Activated CD4-positive, CD25-positive, alpha-beta regulatory T cell treated with anti-CD3 and anti-CD28 coated beads, Interleukin-2, amount 50 U/mL, for 72 hours (primary cell): ENCODE measurements around the gene ATP7A.
"Not testable (repeated sequence)": the region's sequence is repeated elsewhere in the genome, so short reads cannot be mapped to it uniquely, and the experiment has no call there.

Experiments used
- DNase-seq: peaks from one replicate; pipeline ENCODE4 v3.0.0; 2021

ATP7A gene

DNA sequence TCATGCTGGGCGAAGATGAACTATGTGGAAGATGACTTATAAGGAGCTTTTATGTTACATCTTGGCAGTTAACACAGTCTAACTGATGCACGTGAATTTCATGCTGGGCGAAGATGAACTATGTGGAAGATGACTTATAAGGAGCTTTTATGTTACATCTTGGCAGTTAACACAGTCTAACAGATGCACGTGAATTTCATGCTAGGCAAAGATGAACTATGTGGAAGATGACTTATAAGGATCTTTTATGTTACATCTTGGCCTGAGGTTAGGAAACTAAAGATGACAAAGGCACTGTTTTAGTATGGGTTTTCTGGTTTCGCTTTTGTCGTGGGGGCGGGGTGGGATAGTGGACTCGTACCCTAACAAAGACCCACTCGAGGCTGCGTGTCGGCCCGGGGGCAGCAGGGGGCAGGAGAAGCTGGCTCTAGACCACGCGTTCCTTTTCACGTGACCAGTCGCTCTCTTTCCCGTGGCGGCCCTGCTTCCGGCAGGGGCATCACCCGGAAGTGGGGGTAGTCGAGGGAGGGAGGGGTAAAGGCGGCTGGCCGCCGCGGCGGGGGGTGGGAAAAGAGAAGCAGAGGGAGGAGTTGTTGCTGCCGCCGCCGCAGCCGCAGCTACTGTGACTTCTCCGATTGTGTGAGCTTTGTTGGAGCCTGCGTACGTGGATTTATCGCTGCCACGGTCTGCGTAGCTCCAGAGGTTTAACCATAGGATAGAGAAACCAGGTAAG lies at the start of gene ATP7A:
Gene ATP7A, plus strand, starts transcription at position 586 of the 733 bp plus-strand sequence. CDS start 60,949 bp downstream, outside the sequence.
- peak; percentile 79 for DNase-seq

DNA sequence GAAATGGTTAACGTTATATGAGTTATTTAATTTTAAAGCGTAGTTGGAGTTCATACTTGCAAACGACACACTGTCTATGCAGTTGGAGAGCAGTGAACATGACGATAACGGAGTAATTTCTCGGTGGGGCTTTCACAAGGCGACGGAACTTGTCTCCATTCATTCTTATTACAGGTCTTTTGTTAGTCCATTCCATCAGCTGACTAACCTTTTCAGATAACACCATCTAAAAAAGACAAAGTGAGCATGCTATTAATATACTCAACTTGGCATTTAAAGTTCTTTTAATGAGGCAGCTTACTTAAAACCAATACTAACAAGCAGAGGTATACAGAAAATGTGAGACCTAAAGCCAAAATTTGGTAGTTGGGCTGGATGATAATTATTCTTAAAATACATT lies 35.1 kb upstream of the ATP7A start:
- no peak for DNase-seq

DNA sequence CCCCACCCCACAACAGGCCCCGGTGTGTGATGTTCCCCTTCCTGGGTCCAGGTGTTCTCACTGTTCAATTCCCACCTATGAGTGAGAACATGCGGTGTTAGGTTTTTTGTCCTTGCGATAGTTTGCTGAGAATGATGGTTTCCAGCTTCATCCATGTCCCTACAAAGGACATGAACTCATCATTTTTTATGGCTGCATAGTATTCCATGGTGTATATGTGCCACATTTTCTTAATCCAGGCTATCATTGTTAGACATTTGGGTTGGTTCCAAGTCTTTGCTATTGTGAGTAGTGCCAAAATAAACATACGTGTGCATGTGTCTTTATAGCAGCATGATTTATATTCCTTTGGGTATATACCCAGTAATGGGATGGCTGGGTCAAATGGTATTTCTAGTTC lies 29.1 kb upstream of the ATP7A start:
- not testable (repeated sequence) for DNase-seq

DNA sequence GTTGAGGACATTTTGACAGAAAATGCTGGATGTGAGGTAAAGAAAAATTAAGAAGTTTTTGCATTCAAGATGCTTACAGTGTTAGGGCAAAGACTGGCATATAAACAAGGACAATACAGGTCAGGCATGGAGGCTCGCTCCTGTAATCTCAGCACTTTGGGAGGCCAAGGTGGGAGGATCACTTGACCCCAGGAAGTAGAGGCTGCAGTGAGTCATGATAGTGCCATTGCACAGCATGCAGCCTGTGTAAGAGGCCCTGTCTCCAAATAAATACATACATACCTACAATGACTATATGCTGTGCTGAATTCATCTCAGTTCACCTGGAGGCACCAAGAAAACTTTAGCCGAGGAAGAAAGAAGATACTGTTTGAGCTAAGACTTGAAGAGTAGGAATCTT lies 17.6 kb upstream of the ATP7A start:
- no peak for DNase-seq

DNA sequence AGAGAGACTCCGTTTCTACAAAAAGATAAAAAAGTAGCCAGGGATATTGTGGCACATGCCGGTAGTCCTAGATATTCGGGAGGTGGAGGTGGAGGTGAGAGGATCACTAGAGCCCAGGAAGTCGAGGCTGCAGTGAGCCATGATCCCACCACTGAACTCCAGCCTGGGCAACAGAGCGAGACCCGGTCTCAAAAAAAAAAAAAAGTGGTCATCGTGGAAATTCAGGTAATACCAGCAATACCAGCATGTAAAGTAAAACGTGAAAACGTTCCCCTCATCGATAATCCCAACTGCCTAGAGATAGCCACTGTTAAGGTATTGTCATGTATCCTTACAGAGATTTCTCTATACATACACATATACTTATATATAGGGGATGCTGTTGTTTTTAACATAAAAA lies 16.8 kb upstream of the ATP7A start:
- no peak for DNase-seq

DNA sequence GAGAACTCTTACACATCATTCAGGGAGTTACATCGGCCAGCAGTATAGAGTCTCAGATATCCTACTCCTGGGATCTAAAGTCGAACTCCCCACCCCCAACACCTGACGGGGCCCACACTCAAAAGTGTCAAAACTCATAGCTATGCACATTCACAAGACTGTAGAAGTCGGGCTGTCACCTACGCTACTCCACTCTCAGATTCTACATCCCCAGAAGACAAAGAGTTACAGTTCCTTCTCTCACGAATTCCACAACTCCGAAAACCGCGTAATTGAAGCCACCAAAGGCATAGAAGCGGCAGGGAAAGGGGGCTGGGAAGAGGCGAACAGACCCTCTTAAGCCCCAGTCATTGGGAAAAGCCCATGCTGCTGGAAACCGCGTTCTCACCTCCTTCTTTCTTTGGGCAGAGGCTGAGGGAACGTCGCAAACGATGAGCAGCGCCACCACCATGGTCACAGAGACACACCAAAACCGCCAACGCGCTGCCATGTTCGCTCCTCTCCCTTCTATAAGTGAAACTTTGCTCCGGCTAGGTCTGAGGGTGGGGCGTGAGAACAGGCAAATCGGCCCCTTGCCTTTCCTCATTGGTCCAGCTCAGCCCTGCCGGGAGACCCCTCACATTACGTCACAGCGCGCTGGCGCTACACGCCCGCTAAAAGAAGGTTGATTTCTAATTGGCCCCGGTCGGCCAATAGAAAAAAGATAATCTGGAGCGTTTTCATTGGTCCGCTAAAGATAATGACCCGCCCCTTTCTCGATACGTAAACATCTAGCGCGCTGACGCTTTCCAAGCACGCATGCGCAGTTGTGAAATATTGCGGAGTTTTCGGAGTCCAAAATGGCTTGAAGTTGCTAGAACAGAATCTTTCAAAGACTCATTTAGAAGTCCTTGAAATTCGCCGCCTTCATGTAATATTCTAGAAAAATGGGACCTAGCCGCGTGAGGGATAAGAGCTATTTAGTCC lies 15.3 kb upstream of the ATP7A start, which contains the start of gene MAGT1:
Gene MAGT1, minus strand, starts transcription at position 515 of the 966 bp plus-strand sequence. Its CDS starts 25 bp downstream, at position 490.
- peak; percentile 75 for DNase-seq

DNA sequence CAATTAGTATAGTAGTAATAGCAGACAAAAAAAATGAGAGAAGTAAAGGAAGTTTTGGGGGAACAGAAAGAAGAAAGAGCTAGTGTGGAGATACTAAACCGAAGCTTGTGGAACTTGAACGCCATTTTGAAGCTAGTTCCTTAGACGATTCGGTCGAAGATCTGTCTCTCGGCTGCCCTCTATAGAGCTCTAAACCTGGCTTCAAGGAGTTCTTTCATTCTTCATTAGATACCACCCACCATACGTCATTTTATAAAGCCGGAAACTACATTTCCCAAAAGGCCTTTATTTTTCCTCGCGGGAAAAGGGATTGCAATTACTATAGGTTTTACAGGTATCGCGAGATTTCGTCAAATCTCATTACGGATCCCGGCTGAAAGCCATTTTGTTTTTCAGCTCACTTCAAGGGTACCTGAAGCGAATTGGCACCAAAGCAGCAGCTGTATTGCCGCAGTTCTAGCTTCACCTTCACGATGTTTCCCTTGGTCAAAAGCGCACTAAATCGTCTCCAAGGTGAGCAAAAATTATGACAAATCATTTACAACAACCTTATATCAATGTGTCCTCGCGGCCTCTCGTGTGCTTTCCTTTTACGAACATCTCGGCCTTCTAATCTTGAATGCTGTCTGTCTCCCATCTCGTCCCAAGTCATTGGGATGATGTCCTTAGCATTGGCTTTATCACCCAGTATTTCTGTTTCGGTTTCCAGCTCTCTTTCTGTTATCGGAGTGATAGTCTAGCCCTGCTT lies 11.2 kb upstream of the ATP7A start, which contains the start of gene COX7B:
Gene COX7B, plus strand, starts transcription at position 388 of the 748 bp plus-strand sequence. Its CDS starts 86 bp downstream, at position 474.
- peak; percentile 37 for DNase-seq

DNA sequence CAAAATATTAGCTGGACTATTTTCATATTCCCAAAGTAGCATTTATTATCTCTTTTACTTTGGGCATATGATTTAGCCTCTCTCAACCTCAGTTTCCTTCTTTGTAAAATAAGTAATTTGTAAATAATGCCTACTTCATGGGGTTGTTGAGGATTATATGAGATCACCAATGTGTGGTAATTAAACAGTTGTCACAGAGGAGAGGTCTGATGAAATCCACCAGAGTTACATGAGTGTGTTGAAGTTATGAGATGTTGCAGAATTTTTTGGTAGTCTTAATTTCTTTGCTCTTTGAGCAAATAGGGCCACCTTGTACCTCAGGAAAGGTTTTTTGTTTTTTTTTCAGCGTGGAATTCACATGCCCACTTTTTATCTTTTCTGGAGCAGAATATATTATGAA lies 9.8 kb upstream of the ATP7A start:
- DNase-seq = no peak

DNA sequence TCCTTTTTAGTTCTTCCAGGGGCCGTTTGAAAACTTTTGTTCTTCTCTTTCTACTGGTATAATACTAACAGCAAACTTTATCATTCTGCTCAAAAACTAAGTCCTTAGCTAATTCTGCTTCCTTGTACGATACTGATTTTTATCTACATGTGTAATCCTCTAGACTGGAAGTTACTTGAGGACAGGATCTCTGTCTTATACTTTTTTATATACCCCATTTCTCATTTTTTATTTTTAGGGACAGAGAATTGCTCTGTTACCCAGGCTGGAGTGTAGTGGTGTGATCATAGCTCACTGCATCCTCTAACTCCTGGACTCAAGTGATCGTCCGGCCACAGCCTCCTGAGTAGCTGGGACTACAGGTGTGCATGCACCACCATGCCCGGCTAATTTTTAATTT lies 9.0 kb upstream of the ATP7A start:
- no peak for DNase-seq

DNA sequence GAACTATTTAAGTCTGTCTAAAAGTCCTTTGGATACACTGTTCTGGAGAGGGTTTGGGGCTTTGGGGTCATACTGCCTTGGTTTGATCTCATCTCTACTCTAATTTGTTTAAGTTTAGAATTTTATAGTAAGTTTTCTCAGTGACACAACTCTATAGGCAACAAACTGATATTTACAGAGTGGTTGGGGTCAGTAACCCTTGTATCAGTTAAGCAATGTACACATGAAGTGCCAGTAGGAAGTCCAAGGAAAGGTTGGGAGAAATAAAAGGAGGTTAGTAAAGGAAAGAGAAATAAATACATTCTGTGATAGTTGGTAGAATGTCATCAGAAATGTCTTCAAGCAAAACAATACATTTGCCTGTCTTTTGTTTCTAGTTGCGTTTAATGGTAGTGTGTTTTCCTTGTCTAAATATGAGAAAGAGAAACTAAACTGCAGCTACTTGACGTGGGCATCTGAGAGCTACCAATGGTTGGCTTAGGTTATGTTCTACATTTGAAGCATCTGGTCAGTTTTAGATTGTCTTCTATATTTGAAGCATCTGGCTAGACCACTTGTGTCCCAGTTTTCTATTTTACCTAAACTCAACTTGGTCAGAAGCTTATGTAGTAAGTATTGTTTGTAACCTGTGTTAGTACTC lies 6.9 kb downstream of the ATP7A start:
- DNase-seq = no peak

DNA sequence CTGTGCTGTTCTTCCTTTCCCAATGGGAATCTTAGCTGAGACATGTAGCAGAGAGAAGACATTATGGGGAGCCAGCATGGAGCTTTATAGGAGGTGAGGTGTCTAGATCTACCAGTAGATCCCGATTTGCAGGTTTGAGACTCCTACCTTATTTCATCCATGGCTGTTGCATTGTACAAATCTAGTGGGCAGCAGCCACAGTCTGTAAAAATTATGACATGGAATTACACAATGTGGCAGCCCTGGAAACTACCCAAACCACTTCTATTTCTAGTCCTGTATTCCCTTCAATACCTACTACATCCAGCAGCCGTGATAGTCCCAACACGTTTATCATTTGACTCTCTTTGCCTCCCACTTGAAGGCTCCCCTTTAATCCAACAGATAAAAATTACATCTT lies 8.1 kb downstream of the ATP7A start:
- DNase-seq = no peak

DNA sequence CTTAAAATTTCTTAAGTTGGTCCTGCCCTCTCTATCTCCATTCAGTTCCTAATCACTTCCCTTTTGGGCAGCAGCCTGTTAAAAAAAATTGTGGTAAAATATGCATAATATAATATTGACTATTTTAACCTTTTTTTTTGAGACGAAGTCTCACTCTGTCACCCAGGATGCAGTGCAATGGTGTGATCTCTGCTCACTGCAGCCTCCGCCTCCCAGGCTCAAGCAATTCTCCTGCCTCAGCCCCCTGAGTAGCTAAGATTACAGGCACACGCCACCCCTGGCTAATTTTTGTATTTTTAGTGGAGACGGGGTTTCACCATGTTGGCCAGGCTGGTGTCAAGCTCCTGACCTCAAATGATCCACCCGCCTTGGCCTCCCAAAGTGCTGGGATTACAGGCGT lies 8.9 kb downstream of the ATP7A start:
- not testable (repeated sequence) for DNase-seq

DNA sequence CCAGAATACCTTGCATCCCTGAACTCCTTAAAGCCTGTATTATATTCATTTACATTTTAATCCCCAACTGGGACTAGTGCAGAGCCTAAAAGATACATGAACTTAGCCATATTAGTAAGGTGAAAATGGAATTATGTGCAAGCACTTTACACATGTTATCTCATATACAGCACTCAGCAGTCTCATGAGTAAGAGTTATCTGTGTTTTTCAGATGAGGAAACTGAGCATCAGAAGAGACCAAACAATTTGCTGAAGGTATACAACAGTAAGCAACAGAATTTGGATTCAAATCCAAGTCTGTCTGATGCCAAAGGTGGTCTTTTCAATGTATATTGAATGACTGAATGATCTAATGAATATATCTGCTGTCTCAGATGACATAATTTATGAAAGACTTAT lies 12.3 kb downstream of the ATP7A start:
- no peak for DNase-seq

DNA sequence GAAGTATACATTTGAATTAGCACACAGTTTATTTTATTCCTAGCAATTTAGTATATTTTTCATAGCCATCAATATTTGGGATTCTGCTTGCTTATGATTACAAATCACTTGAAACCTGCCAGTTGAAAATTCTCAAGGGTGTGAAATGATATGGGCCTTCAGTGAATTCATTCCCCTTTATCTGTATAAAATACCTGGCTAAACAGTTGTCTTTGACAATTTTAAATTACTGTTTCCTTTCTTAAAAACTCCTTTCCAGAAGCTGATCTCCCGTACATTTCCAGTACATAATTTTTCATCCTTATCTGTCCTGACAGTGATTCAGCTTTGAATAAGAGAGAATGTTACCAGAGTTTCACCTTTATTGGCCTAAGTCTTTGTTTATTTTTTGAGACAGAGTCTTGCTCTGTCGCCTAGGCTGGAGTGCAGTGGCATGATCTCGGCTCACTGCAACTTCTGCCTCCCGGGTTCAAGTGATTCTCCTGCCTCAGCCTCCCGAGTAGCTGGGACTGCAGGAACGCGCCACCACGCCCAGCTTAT lies 13.9 kb downstream of the ATP7A start:
- DNase-seq = no peak

DNA sequence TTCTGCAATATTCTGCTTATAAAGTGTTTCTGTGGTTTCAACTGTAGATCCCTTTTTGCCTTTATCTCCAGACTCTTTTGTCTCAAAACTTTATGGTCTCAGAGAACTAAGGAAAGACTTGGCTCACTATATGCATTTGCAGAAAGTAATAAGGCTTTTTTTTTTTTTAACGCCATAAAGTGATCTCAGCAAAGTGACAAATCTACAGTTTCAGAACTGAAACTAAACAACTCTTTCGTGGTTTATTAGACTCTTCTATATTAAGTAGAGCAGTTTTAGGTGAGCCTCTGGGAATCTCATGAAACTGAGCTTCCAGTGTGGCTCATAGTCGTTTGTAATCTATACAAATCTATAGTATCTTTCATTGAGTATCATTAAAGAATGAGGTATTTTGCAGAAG lies 15.3 kb downstream of the ATP7A start:
- no peak for DNase-seq

DNA sequence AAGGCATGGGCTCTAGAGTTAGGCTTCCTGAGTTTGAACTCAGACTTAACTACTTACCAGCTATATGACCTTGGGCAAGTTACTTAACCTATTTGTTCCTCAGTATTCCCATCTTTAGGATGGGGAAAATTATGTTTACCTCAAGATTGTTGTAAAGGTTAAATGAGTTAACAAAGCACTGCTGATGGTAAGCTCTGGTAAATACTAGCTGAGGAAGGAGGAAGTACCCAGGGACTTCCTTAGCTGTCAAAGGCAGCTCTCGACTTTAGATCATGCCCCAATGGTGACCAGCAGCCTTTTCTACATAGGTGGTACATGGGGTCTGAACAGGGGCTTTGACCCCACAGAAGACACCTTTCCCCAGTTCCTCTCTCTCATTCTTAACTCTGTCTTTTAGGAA lies 20.1 kb downstream of the ATP7A start:
- no peak for DNase-seq

DNA sequence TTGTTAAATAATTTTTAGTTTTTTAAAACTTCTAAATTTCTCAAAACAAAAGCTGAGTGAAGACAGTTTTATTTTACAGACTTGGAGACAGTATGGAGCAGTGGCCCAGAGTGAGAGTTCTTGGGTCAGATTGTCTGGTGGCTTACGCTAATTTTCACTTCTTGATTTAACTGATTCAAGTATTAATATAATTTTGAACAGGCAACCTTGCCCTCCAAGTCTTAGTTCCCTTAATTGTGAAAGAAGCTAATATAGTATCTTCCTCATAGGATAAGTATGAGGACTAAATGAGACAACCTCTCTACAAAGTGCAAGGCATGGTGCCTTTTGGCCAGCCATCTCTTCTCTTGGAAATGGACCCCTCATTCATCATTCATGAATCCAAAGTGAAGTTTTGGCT lies 25.4 kb downstream of the ATP7A start:
- DNase-seq = no peak

DNA sequence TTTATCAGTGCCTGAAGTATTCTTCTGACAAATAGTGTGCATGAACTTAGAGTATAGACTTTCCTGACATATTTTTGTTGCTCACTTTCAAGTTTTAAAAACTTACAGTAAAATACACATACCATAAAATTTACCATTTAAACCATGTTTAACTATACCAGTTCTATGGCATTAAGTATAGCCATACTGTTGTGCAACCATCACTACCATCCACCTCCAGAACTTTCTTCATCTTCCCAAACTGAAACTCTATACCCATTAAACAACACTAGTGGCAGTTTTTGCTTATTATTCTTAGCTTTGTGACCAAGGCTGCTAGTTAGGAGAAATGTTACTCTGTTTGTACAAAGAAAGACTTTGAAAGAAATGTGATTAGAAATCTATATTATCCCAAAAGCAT lies 25.8 kb downstream of the ATP7A start:
- DNase-seq = no peak

DNA sequence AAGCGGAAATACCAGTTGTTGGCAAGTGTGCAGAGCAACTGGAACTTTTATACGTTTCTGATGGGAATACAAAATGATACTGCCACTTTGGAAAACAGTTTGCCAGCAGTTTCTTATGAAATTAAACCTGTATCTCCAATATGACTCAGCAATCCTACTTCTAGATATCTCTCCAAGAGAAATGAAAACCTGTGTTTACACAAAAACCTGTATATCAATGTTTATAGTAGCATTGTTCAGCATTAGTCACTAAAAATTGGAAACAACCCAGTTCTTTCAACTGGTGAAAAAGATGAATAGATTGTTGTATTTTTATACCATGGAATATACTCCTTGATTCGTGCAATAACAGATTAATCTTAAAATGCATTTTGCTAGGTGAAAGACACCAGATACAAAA lies 26.8 kb downstream of the ATP7A start:
- no peak for DNase-seq

DNA sequence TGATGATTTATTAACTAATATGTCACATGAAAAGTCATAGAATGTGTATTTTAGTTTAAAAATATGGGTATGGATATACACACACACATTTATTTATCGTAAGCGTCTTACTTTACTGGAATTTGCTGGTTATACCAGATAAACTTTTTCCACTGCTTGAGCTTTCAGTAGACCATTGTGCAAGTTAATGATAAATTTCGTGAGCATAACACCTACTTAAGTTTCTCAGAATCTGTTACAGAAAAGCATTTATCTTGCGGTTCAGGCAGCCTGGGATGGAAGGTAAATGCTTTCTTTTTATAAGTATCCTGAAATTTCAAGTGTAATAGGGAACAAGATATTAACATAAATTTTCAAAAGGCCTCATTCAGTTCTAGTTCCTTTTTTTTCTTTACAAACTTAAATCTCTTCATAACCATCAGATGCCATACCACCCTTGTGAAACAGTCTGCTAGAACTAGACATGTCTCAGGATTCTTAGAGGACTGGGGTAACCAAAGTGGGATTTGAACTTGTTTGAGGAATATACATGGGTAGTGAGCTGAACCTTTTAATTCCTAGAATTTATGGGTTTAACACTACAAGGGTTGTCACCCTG lies 27.7 kb downstream of the ATP7A start:
- DNase-seq = no peak

DNA sequence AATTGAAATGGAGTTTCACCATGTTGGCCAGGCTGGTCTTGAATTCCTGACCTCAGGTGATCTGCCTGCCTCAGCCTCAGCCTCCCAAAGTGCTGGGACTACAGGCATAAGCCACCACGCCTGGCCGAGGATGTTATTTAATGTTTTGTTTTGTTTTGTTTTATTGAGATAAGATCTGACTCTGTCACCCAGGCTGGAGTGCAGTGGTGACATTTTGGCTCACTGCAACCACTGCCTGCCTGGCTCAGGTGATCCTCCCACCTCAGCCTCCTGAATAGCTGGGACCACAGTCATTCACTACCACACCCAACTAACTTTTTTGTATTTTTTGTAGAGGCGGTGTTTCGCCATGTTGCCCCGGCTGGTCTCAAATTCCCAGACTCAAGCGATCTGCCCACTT lies 34.5 kb downstream of the ATP7A start:
- not testable (repeated sequence) for DNase-seq
